SKM-1 (cell line): ENCODE measurements around the gene P2RX5.

ENCODE experiments used
- DNase-seq: peaks from one replicate; lab custom pipeline; 2025; ENCODE audit not compliant: unreplicated experiment; lab: John Stamatoyannopoulos, UW

The P2RX5 gene

DNA sequence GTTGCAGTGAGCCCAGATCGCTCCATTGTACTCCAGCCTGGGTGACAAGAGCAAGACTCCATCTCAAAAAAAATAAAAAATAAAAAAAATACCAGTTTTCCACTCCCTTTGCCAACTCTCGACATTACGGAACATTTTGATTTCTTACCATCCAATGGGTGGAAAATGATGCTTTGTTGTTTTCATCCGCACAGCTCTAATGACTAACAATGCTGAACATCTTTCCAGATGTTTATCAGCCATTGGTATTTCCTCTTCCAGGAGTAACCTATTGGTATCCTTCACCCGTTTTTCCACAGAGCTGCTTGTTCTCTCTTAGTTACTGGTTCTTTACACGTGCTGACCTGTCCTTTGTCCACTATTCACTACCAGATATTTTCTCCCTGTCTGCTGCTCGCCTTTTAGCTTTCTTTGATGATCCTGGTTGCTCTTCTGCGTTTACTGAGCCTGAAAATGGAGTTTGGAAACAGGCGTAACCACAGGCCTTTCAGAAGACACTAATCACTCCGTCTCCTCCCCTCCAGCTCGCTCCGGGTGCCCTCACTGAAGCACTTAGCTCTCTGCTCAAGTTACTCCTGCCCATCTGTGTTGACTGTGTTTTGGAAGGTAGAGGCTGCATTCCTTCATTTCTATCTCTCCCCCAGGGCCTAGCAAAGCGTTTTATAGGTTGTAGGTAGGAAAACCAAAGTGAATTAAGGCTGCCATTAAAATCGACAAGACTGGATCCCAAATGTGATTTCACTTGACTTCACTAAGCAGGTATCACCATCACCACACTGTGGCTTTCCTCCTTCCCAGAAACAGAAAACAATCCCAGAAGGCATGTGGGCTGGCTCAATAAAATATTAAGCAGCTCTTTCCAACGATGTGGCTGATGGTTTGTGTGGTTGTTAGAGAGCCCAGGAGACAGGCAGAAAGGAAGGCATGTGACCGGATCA, 68.9 kb downstream of the P2RX5 start:
- no peak for DNase-seq
